Stimulated activated CD8-positive, alpha-beta memory T cell treated with anti-CD3 and anti-CD28 coated beads, Interleukin-15, amount 100 ng/mL, for 1 hour (primary cell): ENCODE data around the gene DBX2.
"Not testable (repeated sequence)": the region's sequence is repeated elsewhere in the genome, so short reads cannot be mapped to it uniquely, and the experiment has no call there.

Experiments
- DNase-seq: peaks from one replicate; pipeline ENCODE4 v3.0.0-alpha.2; 2020; ENCODE audit warnings: low read depth

DBX2 gene

GRCh38 chr12:45010059-45010458 lies 40.8 kb downstream of the DBX2 start:
- DNase-seq: no peak

GRCh38 chr12:45008211-45008610 lies 42.7 kb downstream of the DBX2 start:
- no peak for DNase-seq

GRCh38 chr12:44999355-44999754 lies 51.5 kb downstream of the DBX2 start:
- DNase-seq: no peak

GRCh38 chr12:44993161-44993560 lies 57.7 kb downstream of the DBX2 start:
- DNase-seq: no peak

GRCh38 chr12:44984863-44985262 lies 66.0 kb downstream of the DBX2 start:
- not testable (repeated sequence) for DNase-seq

- no peak for DNase-seq
These were observed 71.0 kb downstream of the DBX2 start for GRCh38 chr12:44979918-44980317.

- no peak for DNase-seq
These were observed 74.7 kb downstream of the DBX2 start for GRCh38 chr12:44976246-44976645.

GRCh38 chr12:44972746-44973421 lies 78.0 kb downstream of the DBX2 start:
- no peak for DNase-seq

- no peak for DNase-seq
These were observed 81.9 kb downstream of the DBX2 start for GRCh38 chr12:44968965-44969364.
